Liver (tissue), 9 donors: ENCODE measurements around the gene ANGPT4. TPM values are rescaled to one million over a fixed set of nuclear protein-coding genes. Genes with fewer than 3 reads are reported as not detected.

Experiments used
- DNase-seq: peaks from one replicate; pipeline ENCODE4 v3.0.0-alpha.2; 2017; ENCODE audit warnings: low spot score
- H3K27ac ChIP-seq, 2 donors: one replicate each; pipeline ENCODE4 v1.7.0; 2013; ENCODE audit warnings: inconsistent platforms in 2 of 2, low read length in 2 of 2, control low read depth in 1 of 2, low read depth in 1 of 2, mild to moderate bottlenecking in 1 of 2
- H3K27me3 ChIP-seq, 4 donors: one replicate each; pipeline versions ENCODE4 v1.6.1 to v1.7.0; 2013; ENCODE audit warnings: low read length in 3 of 4, inconsistent platforms in 1 of 4, mild to moderate bottlenecking in 1 of 4, moderate library complexity in 1 of 4; ENCODE audit not compliant: control insufficient read depth in 4 of 4, insufficient read depth in 4 of 4
- H3K36me3 ChIP-seq, 4 donors: one replicate each; pipeline versions ENCODE4 v1.6.1 to v1.7.0; 2013; ENCODE audit warnings: low read length in 3 of 4, mild to moderate bottlenecking in 3 of 4, low read depth in 1 of 4, moderate library complexity in 1 of 4; ENCODE audit not compliant: control insufficient read depth in 4 of 4, insufficient read depth in 3 of 4
- H3K4me1 ChIP-seq, 4 donors: one replicate each; pipeline versions ENCODE4 v1.6.1 to v1.7.0; 2013; ENCODE audit warnings: low read length in 3 of 4, mild to moderate bottlenecking in 3 of 4, moderate library complexity in 1 of 4; ENCODE audit not compliant: control insufficient read depth in 4 of 4, insufficient read depth in 4 of 4
- H3K4me3 ChIP-seq, 3 donors: one replicate each; pipeline versions ENCODE4 v1.6.1 to v1.7.0; 2013; ENCODE audit warnings: low read length in 3 of 3, control low read depth in 1 of 3, low read depth in 1 of 3, mild to moderate bottlenecking in 1 of 3
- H3K9ac ChIP-seq, 2 donors: one replicate each; pipeline ENCODE4 v1.7.0; 2013; ENCODE audit warnings: low read length in 2 of 2, mild to moderate bottlenecking in 2 of 2, moderate library complexity in 2 of 2, control low read depth in 1 of 2, low read depth in 1 of 2
- H3K9me3 ChIP-seq, 4 donors: one replicate each; pipeline versions ENCODE4 v1.6.1 to v1.7.0; 2013; ENCODE audit warnings: low read length in 3 of 4; ENCODE audit not compliant: control insufficient read depth in 4 of 4
- ATF3 ChIP-seq: IDR thresholded peaks from 2 replicates; pipeline ENCODE4 v1.6.1; 2016; ENCODE audit warnings: antibody characterized with exemption
- EGR1 ChIP-seq, 2 donors: IDR thresholded peaks; 2 replicates each; pipeline ENCODE4 v1.6.1; 2016 to 2018; ENCODE audit warnings: antibody characterized with exemption in 2 of 2, low read depth in 2 of 2
- FOXA1 ChIP-seq: IDR thresholded peaks from 2 replicates; pipeline ENCODE4 v1.6.1; 2016; ENCODE audit warnings: antibody characterized with exemption
- FOXA2 ChIP-seq: IDR thresholded peaks from 2 replicates; pipeline ENCODE4 v1.6.1; 2016; ENCODE audit warnings: antibody characterized with exemption
- GABPA ChIP-seq, 2 donors: IDR thresholded peaks in 1 of 2; conservative IDR thresholded peaks in 1 of 2; 2 replicates each; pipeline ENCODE4 v1.6.1; 2016; ENCODE audit warnings: antibody characterized with exemption in 2 of 2, mild to moderate bottlenecking in 1 of 2, moderate library complexity in 1 of 2
- HNF4A ChIP-seq, 2 donors: conservative IDR thresholded peaks; 2 replicates each; pipeline ENCODE4 v1.6.1; 2016; ENCODE audit warnings: antibody characterized with exemption in 2 of 2, mild to moderate bottlenecking in 2 of 2
- HNF4G ChIP-seq: IDR thresholded peaks from 2 replicates; pipeline ENCODE4 v1.6.1; 2016; ENCODE audit warnings: antibody characterized with exemption
- JUND ChIP-seq, 2 donors: IDR thresholded peaks; 2 replicates each; pipeline ENCODE4 v1.6.1; 2016; ENCODE audit warnings: antibody characterized with exemption in 2 of 2
- MAX ChIP-seq: IDR thresholded peaks from 2 replicates; pipeline ENCODE4 v1.6.1; 2016; ENCODE audit warnings: antibody characterized with exemption
- NR2F2 ChIP-seq: IDR thresholded peaks from 2 replicates; pipeline ENCODE4 v1.6.1; 2016; ENCODE audit warnings: antibody characterized with exemption
- RAD21 ChIP-seq, 2 donors: IDR thresholded peaks; 2 replicates each; pipeline ENCODE4 v1.6.1; 2016; ENCODE audit warnings: antibody characterized with exemption in 2 of 2, mild to moderate bottlenecking in 2 of 2
- REST ChIP-seq: IDR thresholded peaks from 2 replicates; pipeline ENCODE4 v1.6.1; 2016; ENCODE audit warnings: antibody characterized with exemption, mild to moderate bottlenecking
- RXRA ChIP-seq, 2 donors: IDR thresholded peaks; 2 replicates each; pipeline ENCODE4 v1.6.1; 2017 to 2018; ENCODE audit warnings: antibody characterized with exemption in 2 of 2, mild to moderate bottlenecking in 1 of 2
- SP1 ChIP-seq: IDR thresholded peaks from 2 replicates; pipeline ENCODE4 v1.6.1; 2018; ENCODE audit warnings: antibody characterized with exemption, mild to moderate bottlenecking
- TAF1 ChIP-seq: conservative IDR thresholded peaks from 2 replicates; pipeline ENCODE4 v1.6.1; 2016; ENCODE audit warnings: antibody characterized with exemption, mild to moderate bottlenecking
- YY1 ChIP-seq: IDR thresholded peaks from 2 replicates; pipeline ENCODE4 v1.6.1; 2016; ENCODE audit warnings: antibody characterized with exemption, mild to moderate bottlenecking
- ZBTB33 ChIP-seq: IDR thresholded peaks from 2 replicates; pipeline ENCODE4 v1.6.1; 2016; ENCODE audit warnings: antibody characterized with exemption
- WGBS: extraction: QIAGEN DNeasy Blood & Tissue Kit; methylation state at CpG from one replicate; pipeline ENCODE4 v1.1.7; 2013; 5-methylcytosine and 5-hydroxymethylcytosine counted together
- polyA plus RNA-seq, 2 donors: library from polyadenylated mRNA; stranded (reverse) in 1 of 2; unstranded in 1 of 2; fragments of 200-250 nt in 1 of 2; fragments of >200 nt in 1 of 2; fragmentation: Nextera tagmentation in 1 of 2; extraction: Ambion mirVana in 1 of 2; gene quantifications; one replicate each; pipeline versions ENCODE4 v1.2.1 to v1.2.3, GENCODE V29; 2013 to 2015
- total RNA-seq, 2 donors: library from RNA; depleted of rRNA; stranded (reverse); fragments of >200 nt; gene quantifications; one replicate each; pipeline ENCODE4 v1.2.3, GENCODE V29; 2014
- donor health status: healthy.
- donor health status: healthy.
- donor health status: healthy.
- donor health status: healthy.
- donor health status: healthy.

ANGPT4 gene
- total and polyA plus RNA-seq, 4 donors = 0.05 to 0.13 (median 0.08) TPM

GRCh38 chr20:921068-921467, 4.9 kb upstream of the ANGPT4 start:
- no peak for TF ChIP-seq ATF3
- TF ChIP-seq JUND (IDR thresholded peaks at IDR 0.05) = no peak
- no peak for TF ChIP-seq YY1
- TF ChIP-seq RAD21 (IDR thresholded peaks at IDR 0.05) = no peak
- TF ChIP-seq MAX = no peak
- TF ChIP-seq RXRA (IDR thresholded peaks at IDR 0.05) = no peak
- no peak for TF ChIP-seq ZBTB33
- TF ChIP-seq FOXA2 = no peak
- TF ChIP-seq NR2F2 = no peak
- TF ChIP-seq GABPA (IDR thresholded peaks at IDR 0.05 in 1 of 2, conservative IDR thresholded peaks at IDR 0.05 in 1 of 2) = no peak
- TF ChIP-seq FOXA1 = no peak
- Histone ChIP-seq H3K36me3 (no peaks in the 10 kb centered on the region), H3K9me3 (no peaks in the 10 kb centered on the region), H3K9ac (no peak overlapping the region), H3K27me3 (no peaks in the 10 kb centered on the region), H3K4me1 (no peaks in the 10 kb centered on the region), H3K27ac (no peak overlapping the region), H3K4me3 (no peak overlapping the region)
- DNase-seq = no peak
- 93% methylated on average over 5 of the region's 5 CpGs for WGBS

GRCh38 chr20:920311-920710, 4.2 kb upstream of the ANGPT4 start:
- no peak for DNase-seq
- H3K9me3 ChIP-seq = no peaks in the 10 kb centered on the region
- no peaks in the 10 kb centered on the region for H3K27me3 ChIP-seq
- H3K4me1 ChIP-seq = no peaks in the 10 kb centered on the region
- H3K9ac ChIP-seq = no peak overlapping the region
- no peak overlapping the region for H3K4me3 ChIP-seq
- H3K36me3 ChIP-seq = no peaks in the 10 kb centered on the region
- no peak for TF ChIP-seq HNF4A (conservative IDR thresholded peaks at IDR 0.05)
- TF ChIP-seq FOXA2 = no peak
- TF ChIP-seq NR2F2 = no peak
- TF ChIP-seq ATF3 = no peak
- TF ChIP-seq ZBTB33 = no peak
- TF ChIP-seq HNF4G = no peak
- no peak for TF ChIP-seq RAD21 (IDR thresholded peaks at IDR 0.05)
- TF ChIP-seq SP1 = no peak
- TF ChIP-seq REST = no peak
- no peak for TF ChIP-seq TAF1
- no peak for TF ChIP-seq FOXA1
- TF ChIP-seq EGR1 (IDR thresholded peaks at IDR 0.05; ENCODE audit: low read depth in 2 of 2) = no peak
- WGBS = 90% methylated on average over 4 of the region's 4 CpGs
- H3K27ac ChIP-seq = no peak overlapping the region
